Activated CD4-positive, CD25-positive, alpha-beta regulatory T cell treated with anti-CD3 and anti-CD28 coated beads, Interleukin-2, amount 50 U/mL, for 72 hours (primary cell): ENCODE data around the gene FGL2.
"Not testable (repeated sequence)": the region's sequence is repeated elsewhere in the genome, so short reads cannot be mapped to it uniquely, and the experiment has no call there.

Experiments
- DNase-seq: peaks from one replicate; pipeline ENCODE4 v3.0.0; 2021

FGL2 gene

DNA sequence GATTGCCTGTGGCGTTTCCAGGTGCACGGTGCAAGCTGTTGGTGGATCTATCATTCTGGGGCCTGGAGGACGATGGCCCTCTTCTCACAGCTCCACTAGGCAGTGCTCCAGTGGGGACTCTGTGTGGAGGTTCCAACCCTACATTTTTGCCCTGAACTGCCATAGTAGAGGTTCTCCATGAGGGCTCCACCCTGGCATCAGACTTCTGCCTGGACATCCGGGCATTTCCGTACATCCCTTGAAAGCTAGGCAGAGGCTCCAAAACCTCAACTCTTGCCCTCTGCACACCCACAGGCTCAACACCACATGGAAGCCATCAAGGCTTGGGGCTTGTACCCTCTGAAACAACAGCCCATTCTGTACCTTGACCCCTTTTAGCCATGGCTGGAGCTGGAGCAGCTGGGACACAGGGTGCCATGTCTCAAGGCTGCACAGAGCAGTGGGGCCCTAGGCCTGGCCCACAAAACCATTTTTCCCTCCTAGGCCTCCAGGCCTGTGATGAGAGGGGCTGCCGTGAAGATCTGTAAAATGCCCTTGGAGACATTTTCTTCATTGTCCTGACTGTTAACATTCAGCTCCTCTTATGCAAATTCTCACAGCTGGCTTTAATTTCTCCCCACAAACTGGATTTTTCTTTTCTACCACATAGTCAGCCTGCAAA is 10.0 kb upstream of the FGL2 start:
- DNase-seq, result no peak

- DNase-seq, result no peak
Observed at GRCh38 chr7:77208416-77208815, 8.8 kb upstream of the FGL2 start.

- no peak for DNase-seq
Observed at GRCh38 chr7:77205706-77206105, 6.1 kb upstream of the FGL2 start.

DNA sequence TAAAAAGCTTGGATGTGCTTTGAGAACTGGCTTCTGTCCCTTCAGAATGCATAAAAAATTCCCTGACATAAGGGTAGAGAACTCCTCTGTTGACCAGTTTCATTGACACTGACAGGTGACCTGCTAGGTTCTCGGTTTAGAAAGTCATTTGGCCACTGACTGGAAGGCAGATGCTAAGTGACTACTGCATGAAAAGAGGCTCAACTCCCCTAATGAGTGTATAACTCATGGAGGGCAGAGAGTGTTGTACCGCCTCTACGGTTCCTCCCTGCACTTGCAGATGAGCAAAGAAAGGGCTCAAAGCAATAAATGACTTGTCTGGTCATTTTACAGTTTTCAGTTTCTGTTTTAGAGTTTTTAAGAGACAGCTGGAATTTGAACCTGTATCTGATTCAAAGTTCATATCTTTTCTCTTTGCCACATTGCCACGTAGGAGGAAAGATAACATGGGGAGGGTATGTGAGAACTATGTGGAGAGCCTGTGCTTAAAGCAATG is 2.9 kb upstream of the FGL2 start:
- DNase-seq, result no peak

DNA sequence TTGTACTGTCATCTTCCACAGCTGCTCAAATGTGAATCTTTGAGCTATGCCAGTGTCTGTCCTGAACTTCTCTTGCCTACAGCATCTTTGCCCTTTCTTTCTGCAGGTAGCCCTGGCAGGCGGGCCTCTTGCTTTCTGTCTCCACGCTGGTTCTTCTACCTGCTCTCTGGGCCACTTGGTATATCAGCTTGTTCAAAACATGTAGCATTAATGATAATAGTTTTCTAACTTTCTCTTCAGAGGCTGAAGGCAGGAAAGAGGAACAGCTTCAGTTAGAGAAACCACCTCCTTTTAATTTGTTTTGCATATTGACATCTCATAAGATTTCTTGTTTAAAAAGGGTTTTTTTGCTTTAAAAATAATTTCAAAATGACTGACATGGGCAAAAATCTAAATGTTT is 923 bp upstream of the FGL2 start:
- no peak for DNase-seq

GRCh38 chr7:77197141-77197540 is 2.5 kb downstream of the FGL2 start:
- no peak for DNase-seq

DNA sequence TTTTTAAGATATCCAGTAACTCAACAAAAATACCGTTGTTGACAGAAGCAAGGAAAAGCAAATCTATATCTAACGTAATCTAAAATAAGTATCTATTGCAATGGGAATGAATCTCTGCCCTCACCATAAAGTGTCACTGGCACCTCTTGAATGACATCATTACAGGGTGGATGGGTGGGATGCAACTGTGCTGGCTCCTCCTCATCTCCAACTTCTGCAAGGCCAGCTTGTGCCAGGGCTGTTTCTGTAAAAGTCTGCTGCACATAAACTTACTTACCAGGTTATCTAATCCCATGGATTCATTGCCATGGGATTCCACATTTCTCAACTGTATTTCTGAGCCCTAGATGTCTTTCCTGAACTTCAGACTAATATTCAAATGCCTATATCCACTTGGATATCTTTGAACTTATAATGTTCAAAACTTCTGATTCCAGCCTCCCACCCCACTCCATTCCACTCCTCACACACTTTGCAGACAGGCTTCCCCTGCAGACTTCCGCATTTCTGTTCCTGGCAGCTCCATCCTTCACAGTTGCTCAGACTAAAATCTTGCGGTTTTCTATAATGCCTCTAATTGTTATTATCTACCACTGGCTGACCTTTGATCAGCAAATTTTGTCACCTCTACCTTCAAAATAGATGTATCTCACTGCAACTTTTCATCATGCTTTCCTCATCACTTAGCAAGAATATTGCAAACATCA is 10.7 kb downstream of the FGL2 start:
- DNase-seq, result no peak

- no peak for DNase-seq
Observed at GRCh38 chr7:77185866-77186265, 13.8 kb downstream of the FGL2 start.

DNA sequence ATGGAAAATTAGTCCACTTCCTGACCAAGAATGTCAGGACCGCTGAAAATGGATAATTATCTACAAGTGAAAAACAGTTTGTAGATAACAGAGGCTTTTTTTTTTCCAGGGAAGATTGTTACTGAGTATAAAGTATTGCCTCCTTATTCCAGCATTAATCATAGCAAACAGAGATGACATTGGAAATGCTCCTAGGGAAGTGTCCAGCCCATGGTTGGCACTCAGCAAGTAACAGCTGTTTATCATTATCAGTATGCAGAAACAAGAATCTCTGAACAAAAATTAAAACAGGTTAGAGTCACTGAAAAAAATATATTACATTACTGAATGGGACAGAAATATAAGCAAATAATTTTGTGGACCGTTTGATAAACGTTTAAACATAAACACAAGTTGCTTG is 14.6 kb downstream of the FGL2 start:
- DNase-seq, result no peak

DNA sequence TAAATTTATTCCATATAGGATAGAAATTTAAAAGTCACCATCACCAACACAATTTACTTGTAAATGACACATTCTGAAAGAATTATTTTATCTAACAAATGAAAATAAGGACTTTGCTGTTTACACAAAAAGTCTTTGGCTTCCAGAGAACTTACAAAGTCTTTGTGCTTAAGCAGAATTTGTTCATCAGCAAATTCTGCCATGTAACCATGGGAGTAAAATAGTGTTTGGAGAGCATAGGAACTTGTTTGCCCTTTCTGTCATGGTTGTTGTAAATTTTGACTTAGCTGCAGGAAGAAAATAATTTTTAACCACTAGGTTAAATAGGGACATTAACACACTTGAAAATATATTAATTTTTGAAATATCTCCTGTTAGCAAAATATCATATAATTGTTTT is 15.2 kb downstream of the FGL2 start:
- no peak for DNase-seq

- DNase-seq, result no peak
Observed at GRCh38 chr7:77182261-77182660, 17.4 kb downstream of the FGL2 start.

- DNase-seq, result no peak
Observed at GRCh38 chr7:77181734-77182133, 17.9 kb downstream of the FGL2 start.

DNA sequence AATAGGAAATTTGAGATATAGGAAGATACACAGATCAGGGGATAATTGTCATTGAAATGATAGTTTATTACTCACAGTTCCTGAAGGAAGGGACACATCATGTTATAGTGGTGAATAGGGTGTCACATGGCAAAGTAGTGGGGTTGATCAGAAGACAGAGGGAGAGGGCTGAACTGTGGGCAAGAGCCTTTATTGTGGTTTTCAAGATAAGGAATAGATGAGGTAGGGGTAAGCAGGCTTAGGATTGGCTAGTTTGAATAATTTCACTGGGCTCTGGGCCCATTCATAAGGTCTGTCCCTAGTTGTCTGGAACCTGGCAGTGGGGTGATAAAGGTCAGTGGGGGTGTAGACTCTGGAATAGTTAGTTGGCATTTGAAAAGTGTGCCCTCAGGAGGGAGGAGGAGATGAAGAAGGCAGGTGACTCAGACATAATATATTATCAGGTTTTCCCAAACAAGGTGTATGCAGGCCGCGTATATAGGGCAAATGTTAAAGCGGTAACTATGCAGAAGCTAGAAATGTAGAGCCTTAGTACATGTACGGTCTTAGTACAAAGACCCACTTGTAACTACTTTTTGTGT is 18.5 kb downstream of the FGL2 start:
- DNase-seq, result no peak

- not testable (repeated sequence) for DNase-seq
Observed at GRCh38 chr7:77178024-77178423, 21.6 kb downstream of the FGL2 start.

GRCh38 chr7:77177321-77177904 is 22.2 kb downstream of the FGL2 start:
- DNase-seq, result not testable (repeated sequence)

- DNase-seq, result not testable (repeated sequence)
Observed at GRCh38 chr7:77175274-77175800, 24.3 kb downstream of the FGL2 start.

DNA sequence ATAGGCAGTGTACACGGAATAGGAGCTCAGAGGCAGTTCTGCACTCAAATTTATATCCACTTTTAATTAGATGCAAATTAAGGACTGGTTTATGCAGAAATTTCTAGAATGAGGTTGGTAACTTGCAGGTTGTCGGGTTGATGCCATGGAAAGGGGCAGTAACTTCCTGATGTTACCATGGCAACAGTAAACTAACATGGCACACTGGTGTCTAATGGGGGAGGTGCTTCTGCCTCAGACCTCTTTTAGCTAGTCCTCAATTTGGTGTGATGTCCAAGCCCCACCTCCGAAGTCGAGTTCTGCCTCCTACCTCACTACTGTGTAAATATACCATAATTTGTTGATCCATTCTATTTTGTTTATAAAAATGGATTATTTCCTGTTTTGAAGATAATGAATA is 25.2 kb downstream of the FGL2 start:
- DNase-seq, result not testable (repeated sequence)

DNA sequence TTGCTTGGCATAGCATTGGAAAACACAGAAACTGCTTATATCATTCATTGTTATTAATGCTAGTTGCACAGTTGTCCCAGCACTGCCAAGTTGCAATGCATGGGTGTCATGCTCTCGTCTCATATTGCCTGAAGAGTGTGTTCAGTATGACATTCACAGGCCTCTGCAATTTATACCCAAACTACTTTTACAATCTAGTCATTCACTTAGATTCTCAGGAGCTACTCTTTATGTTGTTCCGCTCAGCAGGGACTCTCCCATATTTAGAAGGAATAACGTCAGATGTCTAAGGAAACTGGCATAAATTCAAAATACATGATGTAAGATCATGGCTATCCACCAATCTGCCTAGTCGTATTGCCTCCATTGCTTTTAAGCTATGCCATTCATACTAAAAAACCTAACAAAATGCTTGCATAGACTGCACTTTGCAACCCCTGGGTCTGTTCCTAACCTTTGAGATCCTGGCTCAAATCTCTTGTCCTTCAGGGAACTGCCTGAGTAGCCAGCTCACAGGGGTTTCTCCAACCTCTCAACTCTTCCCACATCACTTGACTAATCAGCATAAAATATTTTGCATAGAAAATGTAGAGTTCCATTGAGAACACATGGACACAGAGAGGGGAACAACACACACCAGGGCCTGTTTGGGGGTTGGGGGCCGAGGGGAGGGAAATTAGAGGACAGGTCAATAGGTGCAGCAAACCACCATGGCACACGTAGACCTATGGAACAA is 27.0 kb downstream of the FGL2 start:
- not testable (repeated sequence) for DNase-seq

- not testable (repeated sequence) for DNase-seq
Observed at GRCh38 chr7:77171073-77171472, 28.5 kb downstream of the FGL2 start.

- no peak for DNase-seq
Observed at GRCh38 chr7:77157446-77157845, 42.2 kb downstream of the FGL2 start.

- DNase-seq, result not testable (repeated sequence)
Observed at GRCh38 chr7:77157034-77157433, 42.6 kb downstream of the FGL2 start.

DNA sequence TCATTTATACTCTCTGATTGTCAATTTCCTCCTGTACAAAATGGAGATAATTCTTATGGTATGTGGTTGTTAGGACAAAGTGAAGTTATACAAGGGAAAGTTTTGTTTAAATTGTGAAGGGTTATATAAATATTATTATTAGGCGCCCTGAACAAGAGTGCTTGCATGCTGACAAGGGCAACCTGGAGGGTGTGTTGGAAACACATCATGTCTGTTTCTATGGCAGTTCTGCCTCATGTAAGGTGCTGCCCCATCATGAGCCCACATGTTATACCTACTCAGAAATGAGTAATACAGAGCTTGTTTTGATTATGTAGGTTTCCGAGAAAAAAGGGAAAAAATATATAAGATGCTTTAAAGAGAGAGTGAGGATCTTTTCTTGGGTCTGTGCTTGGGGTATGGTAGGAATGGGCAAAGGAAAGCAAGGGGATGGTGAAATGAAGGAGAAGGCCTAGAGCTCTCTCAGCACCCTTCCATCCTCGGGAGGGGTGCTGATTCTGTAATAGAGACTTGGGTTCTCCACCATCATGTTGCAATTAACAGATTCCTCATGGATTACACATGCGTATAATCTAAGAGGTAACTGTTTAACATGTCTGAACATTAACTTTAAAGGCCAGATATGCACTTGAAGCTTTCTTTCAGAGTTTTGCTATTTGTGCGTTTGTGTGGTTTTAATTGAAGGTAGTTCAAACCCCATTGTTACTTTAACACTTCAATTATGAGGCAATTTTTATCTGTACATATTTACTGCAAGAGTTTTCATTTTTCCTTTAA is 43.8 kb downstream of the FGL2 start:
- not testable (repeated sequence) for DNase-seq
